Activated CD4-positive, alpha-beta T cell treated with anti-CD3 and anti-CD28 coated beads for 1 hour (primary cell): ENCODE measurements around the gene TMOD3.
A peak's percentile ranks its signal among the peaks of the same experiment; 100 is the strongest.
"Not testable (repeated sequence)": the region's sequence is repeated elsewhere in the genome, so short reads cannot be mapped to it uniquely, and the experiment has no call there.

Source experiments
- DNase-seq: peaks from one replicate; pipeline ENCODE4 v3.0.0-alpha.2; 2020

The TMOD3 gene

DNA sequence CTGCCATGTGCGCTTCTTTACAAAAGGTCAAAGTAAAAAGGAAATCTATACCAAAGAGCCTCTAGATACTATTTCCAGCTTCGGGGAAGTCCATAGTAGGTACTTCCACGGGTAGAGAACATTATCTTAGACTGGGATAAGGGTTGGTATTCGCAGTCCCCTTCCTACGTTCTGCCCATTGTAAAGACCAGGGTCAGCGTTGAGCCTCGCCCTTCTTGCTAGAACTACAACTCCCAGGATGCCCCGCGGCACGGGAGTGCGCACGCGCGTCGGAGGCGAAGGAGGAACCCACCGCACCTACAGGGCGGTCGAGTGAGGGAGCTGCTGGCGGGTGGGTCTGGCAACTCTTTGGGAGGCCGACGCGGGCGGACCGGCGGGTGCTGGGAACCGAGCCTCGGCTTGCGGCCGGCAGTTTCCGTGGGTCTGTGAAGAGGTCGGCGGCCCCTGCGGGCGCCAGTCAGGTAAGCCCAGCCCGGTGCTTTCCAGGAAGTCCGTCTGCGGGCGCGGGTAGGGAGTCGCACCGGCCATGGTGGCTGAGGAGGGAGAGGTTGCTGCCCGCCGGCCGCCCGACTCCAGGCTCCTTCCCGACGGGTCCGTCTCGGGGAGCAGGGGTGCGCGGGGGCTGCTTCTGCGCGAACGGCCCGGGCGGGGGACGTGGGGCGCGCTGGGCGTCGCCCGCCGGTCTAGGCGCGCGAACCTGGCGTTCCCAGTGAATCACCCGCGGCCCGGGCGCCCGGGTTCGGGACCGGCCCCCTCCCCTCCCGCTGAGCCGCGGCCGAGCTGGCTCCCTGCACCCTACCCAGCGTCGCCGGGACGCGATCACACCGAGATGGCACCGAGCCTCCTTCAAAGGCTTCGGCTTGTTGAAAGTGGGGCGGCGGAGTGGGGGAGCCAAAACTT is at the start of gene TMOD3:
TMOD3 (plus strand) TSS at position 278 of the 900 bp plus-strand sequence. CDS start 33,232 bp downstream, outside the sequence.
- DNase-seq: peak; percentile 86

GRCh38 chr15:51780636-51781035 is 48.8 kb upstream of the TMOD3 start:
- DNase-seq: no peak

DNA sequence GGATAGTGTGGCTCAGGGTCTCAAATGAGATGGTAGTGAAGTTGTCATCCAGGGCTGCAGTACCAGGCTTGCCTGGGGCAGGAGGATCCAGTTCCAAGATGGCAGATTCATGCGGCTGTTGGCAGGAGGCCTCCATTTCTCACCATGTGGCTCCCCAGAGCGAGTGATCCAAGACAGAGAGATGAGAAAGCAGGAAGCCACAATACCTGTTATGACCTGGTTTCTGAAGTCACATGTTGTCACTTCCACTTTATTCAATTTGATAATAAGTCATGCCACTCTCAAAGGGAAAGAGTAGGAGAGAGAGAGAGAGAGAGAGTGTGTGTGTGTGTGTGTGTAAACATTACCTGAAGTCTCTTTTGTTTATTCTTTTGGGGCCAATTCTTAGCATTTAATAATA is 47.9 kb upstream of the TMOD3 start:
- DNase-seq: no peak

DNA sequence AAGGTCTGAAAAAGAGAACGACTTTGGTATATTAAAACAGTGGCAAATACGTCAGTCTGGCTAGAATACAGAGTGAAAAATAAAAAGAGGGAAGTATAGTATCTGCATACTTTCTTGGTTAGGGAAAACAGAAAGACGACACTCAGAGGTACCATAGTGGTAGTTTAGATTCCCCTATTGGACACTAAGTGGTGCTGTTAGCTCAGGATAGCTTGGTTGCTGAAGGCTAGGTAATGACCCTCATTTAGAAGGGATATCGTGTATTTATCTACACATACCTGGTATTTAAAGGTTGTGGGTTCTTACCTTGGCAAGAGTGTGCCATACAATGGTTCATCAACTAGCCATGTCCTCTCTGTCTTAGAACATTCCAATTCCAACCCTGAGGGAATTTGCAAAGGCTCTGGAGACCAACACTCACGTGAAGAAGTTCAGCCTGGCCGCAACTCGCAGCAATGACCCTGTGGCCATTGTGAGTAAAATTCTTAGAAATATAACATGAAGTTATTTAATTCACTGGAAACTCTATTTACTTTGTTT is 47.0 kb upstream of the TMOD3 start:
- no peak for DNase-seq

GRCh38 chr15:51783967-51784366 is 45.5 kb upstream of the TMOD3 start:
- DNase-seq: no peak

GRCh38 chr15:51787130-51787529 is 42.3 kb upstream of the TMOD3 start:
- DNase-seq: not testable (repeated sequence)

DNA sequence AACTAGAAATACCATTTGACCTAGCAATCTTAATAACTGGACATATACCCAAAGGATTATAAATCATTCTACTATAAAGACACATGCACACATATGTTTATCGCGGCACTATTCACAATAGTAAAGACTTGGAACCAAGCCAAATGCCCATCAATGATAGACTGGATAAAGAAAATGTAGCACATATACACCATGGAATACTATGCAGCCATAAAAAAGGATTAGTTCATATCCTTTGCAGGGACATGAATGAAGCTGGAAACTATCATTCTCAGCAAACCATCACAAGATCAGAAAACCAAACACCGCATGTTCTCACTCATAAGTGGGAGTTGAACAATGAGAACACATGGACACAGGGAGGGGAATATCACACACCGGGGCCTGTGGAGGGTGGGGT is 37.0 kb upstream of the TMOD3 start:
- DNase-seq: not testable (repeated sequence)

GRCh38 chr15:51793521-51794305 is 35.7 kb upstream of the TMOD3 start:
- DNase-seq: no peak

GRCh38 chr15:51796847-51797401 is 32.5 kb upstream of the TMOD3 start:
- DNase-seq: no peak

GRCh38 chr15:51798281-51798680 is 31.2 kb upstream of the TMOD3 start:
- no peak for DNase-seq

DNA sequence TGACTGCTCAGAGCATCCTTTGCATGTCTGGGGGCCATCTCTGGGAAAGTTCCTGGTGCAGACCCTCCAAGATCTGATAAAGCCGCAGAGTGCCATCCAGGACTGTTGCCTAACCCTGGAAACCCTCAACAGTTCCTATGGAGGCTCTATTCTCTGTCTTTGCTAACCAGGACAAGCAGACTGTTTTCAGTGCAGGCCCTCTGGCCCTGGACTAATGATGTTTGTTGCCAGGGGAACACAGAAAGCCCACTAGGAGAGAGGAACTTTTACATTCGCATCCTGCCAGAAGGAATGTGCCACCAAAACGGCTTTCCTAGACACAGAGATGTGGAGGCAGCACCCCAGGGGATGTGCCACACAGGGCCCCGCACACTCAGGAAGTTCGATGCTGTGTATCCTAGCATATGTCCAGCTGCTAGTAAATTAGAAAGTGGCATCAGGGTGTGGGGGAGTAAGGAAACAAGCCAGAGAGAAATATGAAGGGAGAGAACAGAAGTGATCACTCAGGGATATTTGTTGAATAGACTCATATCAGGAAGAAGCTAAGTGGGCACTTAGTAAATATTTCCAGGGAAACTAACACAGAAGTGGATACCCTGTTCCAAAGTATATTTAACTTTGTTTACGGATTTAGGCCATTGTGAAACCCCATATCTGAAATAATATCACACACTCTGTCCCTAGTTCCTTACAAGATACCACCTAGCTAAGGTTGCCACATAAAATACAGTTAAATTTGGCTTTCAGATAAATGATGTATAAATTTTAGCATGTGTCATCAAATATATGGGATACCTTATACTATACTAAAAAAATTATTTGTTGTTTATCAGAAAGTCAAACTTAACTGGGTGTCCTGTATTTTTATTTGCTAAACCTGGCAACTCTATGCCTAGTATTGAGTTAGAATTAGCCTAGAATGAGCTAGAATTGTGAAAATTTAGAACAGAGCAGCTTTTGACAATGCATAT is 29.9 kb upstream of the TMOD3 start:
- DNase-seq: no peak

DNA sequence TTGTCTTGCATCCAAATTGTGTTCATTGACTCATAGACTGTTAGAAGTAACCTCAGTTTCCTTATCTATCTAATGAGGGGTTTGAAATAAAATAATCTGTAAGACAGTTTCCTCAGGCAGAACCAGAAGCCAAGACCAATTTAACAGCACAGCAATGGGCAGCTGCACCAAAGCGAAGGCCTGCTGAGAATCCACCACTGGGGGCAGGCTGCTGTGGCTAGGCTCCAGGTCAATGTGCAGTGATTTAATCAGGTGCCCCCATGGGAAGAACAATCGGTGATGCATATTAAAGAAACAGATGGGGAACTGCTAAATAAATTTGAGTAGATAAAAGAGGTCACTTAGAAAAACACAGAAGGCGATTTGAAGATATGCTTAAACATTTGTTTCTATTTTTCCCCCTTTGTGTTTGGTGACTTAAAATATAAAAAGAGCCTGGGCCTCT is 28.0 kb upstream of the TMOD3 start:
- no peak for DNase-seq

- no peak for DNase-seq
Observed at GRCh38 chr15:51802593-51802992, 26.9 kb upstream of the TMOD3 start.

- DNase-seq: no peak
Observed at GRCh38 chr15:51803965-51804364, 25.5 kb upstream of the TMOD3 start.

DNA sequence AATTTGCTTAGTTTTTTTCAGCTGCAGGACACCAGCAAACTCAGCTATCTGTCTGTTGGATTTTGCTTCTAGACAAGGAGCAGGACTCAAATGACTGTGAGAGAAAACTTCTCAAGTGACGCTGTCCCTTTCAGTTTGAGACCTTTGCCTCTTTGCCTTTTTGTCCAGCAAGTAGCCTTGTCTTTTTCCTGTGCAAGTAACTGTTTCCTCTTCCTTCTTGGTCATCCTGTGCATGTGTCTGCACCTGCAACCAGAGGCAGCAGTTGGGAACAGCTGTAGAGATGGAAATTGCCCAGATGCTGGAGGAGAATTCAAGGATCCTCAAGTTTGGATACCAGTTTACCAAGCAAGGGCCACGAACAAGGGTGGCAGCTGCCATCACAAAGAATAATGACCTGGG is 23.3 kb upstream of the TMOD3 start:
- no peak for DNase-seq

GRCh38 chr15:51809457-51809856 is 20.0 kb upstream of the TMOD3 start:
- DNase-seq: no peak

DNA sequence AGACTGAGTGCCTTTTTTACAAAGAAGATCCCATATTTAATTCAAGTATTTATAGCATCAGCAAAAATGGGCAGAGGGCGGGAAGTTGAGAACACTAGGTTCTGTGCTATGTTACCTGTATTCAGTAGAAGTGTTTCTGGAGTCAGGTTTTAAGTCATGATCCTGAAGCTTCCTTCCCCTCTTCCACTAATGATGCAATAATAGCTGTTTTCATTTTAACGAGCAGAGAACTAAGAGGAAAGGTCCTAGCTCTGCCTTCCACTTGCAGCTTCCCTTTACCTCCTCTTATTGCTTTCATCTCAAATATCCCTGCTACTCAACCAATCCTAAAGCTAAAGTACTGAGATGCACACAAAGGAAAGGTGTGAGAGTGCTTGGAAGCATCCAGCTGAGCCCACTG is 16.9 kb upstream of the TMOD3 start:
- no peak for DNase-seq

DNA sequence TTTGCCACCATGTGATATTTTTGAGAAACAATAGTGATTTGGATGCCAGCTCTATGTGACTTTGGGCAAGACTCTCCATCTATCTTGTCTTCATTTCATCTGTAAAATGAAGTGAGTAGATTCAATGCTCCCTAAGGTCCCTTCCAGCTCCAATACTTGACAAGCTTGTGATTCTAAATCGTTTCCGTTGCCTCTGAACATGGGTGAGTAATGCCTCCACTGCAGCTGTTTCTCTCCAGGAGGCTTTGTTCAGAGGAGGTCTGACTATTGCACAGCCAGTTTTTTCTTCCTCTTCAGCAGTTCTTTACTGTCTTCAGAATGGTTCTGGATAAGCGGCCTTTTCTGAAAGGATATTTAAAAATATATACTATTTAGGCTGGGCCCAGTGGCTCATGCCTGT is 14.8 kb upstream of the TMOD3 start:
- no peak for DNase-seq

GRCh38 chr15:51816611-51817010 is 12.8 kb upstream of the TMOD3 start:
- DNase-seq: no peak

DNA sequence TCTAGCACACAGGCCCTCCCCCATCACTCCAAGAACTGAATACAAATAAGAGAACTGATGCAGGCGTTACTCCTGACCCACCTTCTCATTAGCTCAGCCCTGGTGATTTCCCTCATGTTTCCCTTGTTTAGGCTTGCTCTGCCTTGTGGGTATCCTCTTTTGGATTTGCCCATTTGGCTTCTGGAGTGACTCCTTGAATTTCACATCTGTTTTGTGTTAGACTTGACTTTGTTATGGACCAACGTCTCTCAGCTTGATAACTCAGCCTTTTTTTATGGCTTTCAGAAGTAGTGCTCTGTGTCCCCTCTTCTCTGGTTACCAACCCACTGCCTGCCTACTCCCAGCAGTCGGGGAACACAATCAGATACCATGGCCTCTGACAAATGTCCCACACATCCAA is 11.3 kb upstream of the TMOD3 start:
- no peak for DNase-seq

DNA sequence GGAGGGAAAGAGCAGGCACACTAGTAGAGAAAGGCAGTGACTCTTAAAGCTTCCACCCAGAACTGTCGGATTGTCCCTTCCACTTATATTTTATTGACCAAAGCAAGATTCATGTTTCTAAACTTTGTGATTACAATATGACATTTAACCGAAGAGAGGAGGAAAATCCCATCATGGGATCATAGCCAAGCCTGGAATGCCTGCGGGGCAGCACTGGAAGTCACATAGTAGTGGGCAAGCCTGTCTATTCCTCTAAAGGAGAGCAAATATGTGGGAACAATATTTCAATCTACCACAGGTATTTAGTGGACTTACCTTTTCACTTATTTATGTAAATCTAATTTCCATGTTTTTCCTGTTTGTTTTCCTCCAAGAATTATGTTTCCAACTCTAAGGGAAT is 3.8 kb upstream of the TMOD3 start:
- no peak for DNase-seq
